Measurements from ENCODE around the gene MDC1.

Gene MDC1

DNA sequence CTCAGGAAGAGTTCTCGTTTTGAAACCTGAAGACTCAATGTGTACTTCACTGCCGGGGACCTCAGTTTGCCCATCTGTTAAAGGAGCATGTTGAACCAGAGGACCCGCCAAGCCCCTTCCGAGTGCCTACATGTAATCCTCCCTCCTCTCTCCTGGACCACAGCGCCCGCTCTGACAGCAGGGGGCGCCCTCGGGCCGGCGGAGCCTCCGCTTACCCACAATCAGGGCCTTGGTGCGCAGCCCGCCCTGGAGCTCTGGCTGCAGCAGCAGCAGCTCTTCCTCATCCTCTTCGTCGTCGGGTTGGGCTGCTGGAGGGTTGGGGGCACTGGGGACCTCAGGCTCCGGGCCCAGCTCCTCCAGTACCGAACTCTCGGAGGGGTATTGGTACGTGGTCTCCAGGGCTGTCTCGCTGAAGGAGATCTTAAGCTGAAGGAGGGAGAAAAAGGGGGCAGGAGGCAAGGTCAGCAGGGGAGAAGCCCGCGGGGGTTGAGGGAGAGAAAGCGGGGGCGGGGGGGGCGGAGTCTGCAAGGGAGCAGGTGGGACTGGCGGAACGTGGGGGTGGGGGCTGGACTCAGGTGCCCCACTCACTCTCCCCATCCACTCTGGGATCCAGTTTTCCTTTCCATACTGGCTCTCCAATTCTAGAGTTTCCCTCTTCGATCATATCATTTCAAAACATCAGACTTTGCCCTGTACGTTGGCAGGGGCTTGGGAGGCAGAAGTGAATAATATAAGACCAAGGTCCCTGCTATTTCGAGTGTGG is 37.9 kb downstream of the MDC1 start:
- no peak overlapping the region for H3K4me3 ChIP-seq (ENCODE audit: low read depth, low read length)
- H3K27ac ChIP-seq (ENCODE audit: extremely low read depth, low read depth, low read length): no peak overlapping the region
- no peaks in the 10 kb centered on the region for H3K9me3 ChIP-seq (ENCODE audit: control insufficient read depth, insufficient read depth, low read depth, low read length)
- ChIA-PET POLR2A (interaction anchor here (0.7 to 7.6 kb wide), 18 partner anchors 8 to 235 kb away, joined by 3 to 120 read pairs (median 4); partner anchors contain the start of genes DDR1, MDC1, TUBB and VARS2), CTCF (interaction anchor here (0.5 to 19.6 kb wide), 54 partner anchors 8 to 894 kb away, joined by 3 to 692 read pairs (median 4); partner anchors contain the start of genes FLOT1, MDC1, MRPS18B and NRM)
- peaks cover 19% of the 10 kb centered on the region for H3K4me1 ChIP-seq (ENCODE audit: control insufficient read depth, insufficient read depth, low read length)
- peaks cover 19 to 34% of the 10 kb centered on the region in 2 experiments; a peak in 2 of 3 replicates for H3K36me3 ChIP-seq (ENCODE audit: control insufficient read depth in 2 of 2, insufficient read depth in 1 of 2, low read length in 2 of 2)
- TF ChIP-seq ZNF426 (tag by site-specific recombination; IDR thresholded peaks at IDR 0.05) (no peak), ZIC2 (tag by site-specific recombination; IDR thresholded peaks at IDR 0.05) (peak; percentile 29; the same call in 1 of the 2 replicates), ZEB2 (tag by site-specific recombination; IDR thresholded peaks at IDR 0.05) (0 out of 2 replicates have a peak, but pooled peaks have one; percentile 41), ZSCAN30 (tag by site-specific recombination; IDR thresholded peaks at IDR 0.05) (peak; percentile 87; the same call in 1 of the 2 replicates), ZBTB8A (tag by site-specific recombination; IDR thresholded peaks at IDR 0.05) (peak; percentile 52), ZNF416 (tag by site-specific recombination; IDR thresholded peaks at IDR 0.05) (no peak), ZNF221 (tag by site-specific recombination; IDR thresholded peaks at IDR 0.05; ENCODE audit: borderline replicate concordance) (no peak), ZSCAN23 (tag by site-specific recombination; IDR thresholded peaks at IDR 0.05) (no peak), PRDM1 (tag by site-specific recombination; IDR thresholded peaks at IDR 0.05) (no peak), ZNF48 (tag by site-specific recombination; IDR thresholded peaks at IDR 0.05) (no peak), ZNF274 (IDR thresholded peaks at IDR 0.05; ENCODE audit: low read length) (no peak), ZNF274 (tag by site-specific recombination; IDR thresholded peaks at IDR 0.05; ENCODE audit: borderline replicate concordance) (no peak), GLI2 (tag by site-specific recombination; IDR thresholded peaks at IDR 0.05; ENCODE audit: borderline replicate concordance, low read depth) (no peak), ZNF350 (tag by site-specific recombination; IDR thresholded peaks at IDR 0.05) (no peak)
- TF ChIP-seq, protein P1, sequence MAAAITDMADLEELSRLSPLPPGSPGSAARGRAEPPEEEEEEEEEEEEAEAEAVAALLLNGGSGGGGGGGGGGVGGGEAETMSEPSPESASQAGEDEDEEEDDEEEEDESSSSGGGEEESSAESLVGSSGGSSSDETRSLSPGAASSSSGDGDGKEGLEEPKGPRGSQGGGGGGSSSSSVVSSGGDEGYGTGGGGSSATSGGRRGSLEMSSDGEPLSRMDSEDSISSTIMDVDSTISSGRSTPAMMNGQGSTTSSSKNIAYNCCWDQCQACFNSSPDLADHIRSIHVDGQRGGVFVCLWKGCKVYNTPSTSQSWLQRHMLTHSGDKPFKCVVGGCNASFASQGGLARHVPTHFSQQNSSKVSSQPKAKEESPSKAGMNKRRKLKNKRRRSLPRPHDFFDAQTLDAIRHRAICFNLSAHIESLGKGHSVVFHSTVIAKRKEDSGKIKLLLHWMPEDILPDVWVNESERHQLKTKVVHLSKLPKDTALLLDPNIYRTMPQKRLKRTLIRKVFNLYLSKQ (tag by site-specific recombination; IDR thresholded peaks at IDR 0.05; ENCODE audit: borderline replicate concordance): no peak
- TF ChIP-seq, protein P2, sequence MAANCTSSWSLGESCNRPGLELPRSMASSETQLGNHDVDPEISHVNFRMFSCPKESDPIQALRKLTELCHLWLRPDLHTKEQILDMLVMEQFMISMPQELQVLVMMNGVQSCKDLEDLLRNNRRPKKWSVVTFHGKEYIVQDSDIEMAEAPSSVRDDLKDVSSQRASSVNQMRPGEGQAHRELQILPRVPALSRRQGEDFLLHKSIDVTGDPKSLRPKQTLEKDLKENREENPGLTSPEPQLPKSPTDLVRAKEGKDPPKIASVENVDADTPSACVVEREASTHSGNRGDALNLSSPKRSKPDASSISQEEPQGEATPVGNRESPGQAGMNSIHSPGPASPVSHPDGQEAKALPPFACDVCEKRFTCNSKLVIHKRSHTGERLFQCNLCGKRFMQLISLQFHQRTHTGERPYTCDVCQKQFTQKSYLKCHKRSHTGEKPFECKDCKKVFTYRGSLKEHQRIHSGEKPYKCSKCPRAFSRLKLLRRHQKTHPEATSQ (tag by site-specific recombination; IDR thresholded peaks at IDR 0.05): no peak
- TF ChIP-seq, protein P3, sequence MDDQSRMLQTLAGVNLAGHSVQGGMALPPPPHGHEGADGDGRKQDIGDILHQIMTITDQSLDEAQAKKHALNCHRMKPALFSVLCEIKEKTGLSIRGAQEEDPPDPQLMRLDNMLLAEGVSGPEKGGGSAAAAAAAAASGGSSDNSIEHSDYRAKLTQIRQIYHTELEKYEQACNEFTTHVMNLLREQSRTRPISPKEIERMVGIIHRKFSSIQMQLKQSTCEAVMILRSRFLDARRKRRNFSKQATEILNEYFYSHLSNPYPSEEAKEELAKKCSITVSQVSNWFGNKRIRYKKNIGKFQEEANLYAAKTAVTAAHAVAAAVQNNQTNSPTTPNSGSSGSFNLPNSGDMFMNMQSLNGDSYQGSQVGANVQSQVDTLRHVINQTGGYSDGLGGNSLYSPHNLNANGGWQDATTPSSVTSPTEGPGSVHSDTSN (CRISPR knock-in tag; IDR thresholded peaks at IDR 0.05): no peak
- TF ChIP-seq, protein P4, sequence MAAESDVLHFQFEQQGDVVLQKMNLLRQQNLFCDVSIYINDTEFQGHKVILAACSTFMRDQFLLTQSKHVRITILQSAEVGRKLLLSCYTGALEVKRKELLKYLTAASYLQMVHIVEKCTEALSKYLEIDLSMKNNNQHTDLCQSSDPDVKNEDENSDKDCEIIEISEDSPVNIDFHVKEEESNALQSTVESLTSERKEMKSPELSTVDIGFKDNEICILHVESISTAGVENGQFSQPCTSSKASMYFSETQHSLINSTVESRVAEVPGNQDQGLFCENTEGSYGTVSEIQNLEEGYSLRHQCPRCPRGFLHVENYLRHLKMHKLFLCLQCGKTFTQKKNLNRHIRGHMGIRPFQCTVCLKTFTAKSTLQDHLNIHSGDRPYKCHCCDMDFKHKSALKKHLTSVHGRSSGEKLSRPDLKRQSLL (tag by site-specific recombination; IDR thresholded peaks at IDR 0.05): no peak
- TF ChIP-seq, protein P5, sequence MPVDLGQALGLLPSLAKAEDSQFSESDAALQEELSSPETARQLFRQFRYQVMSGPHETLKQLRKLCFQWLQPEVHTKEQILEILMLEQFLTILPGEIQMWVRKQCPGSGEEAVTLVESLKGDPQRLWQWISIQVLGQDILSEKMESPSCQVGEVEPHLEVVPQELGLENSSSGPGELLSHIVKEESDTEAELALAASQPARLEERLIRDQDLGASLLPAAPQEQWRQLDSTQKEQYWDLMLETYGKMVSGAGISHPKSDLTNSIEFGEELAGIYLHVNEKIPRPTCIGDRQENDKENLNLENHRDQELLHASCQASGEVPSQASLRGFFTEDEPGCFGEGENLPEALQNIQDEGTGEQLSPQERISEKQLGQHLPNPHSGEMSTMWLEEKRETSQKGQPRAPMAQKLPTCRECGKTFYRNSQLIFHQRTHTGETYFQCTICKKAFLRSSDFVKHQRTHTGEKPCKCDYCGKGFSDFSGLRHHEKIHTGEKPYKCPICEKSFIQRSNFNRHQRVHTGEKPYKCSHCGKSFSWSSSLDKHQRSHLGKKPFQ (tag by site-specific recombination; IDR thresholded peaks at IDR 0.05): no peak
- TF ChIP-seq, protein P6, sequence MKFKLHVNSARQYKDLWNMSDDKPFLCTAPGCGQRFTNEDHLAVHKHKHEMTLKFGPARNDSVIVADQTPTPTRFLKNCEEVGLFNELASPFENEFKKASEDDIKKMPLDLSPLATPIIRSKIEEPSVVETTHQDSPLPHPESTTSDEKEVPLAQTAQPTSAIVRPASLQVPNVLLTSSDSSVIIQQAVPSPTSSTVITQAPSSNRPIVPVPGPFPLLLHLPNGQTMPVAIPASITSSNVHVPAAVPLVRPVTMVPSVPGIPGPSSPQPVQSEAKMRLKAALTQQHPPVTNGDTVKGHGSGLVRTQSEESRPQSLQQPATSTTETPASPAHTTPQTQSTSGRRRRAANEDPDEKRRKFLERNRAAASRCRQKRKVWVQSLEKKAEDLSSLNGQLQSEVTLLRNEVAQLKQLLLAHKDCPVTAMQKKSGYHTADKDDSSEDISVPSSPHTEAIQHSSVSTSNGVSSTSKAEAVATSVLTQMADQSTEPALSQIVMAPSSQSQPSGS (tag by site-specific recombination; IDR thresholded peaks at IDR 0.05; ENCODE audit: low read depth): no peak
- TF ChIP-seq, protein P7, sequence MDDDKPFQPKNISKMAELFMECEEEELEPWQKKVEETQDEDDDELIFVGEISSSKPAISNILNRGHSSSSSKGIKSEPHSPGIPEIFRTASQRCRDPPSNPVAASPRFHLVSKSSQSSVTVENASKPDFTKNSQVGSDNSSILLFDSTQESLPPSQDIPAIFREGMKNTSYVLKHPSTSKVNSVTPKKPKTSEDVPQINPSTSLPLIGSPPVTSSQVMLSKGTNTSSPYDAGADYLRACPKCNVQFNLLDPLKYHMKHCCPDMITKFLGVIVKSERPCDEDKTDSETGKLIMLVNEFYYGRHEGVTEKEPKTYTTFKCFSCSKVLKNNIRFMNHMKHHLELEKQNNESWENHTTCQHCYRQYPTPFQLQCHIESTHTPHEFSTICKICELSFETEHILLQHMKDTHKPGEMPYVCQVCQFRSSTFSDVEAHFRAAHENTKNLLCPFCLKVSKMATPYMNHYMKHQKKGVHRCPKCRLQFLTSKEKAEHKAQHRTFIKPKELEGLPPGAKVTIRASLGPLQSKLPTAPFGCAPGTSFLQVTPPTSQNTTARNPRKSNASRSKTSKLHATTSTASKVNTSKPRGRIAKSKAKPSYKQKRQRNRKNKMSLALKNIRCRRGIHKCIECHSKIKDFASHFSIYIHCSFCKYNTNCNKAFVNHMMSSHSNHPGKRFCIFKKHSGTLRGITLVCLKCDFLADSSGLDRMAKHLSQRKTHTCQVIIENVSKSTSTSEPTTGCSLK (tag by site-specific recombination; IDR thresholded peaks at IDR 0.05): no peak
- TF ChIP-seq, protein P8, sequence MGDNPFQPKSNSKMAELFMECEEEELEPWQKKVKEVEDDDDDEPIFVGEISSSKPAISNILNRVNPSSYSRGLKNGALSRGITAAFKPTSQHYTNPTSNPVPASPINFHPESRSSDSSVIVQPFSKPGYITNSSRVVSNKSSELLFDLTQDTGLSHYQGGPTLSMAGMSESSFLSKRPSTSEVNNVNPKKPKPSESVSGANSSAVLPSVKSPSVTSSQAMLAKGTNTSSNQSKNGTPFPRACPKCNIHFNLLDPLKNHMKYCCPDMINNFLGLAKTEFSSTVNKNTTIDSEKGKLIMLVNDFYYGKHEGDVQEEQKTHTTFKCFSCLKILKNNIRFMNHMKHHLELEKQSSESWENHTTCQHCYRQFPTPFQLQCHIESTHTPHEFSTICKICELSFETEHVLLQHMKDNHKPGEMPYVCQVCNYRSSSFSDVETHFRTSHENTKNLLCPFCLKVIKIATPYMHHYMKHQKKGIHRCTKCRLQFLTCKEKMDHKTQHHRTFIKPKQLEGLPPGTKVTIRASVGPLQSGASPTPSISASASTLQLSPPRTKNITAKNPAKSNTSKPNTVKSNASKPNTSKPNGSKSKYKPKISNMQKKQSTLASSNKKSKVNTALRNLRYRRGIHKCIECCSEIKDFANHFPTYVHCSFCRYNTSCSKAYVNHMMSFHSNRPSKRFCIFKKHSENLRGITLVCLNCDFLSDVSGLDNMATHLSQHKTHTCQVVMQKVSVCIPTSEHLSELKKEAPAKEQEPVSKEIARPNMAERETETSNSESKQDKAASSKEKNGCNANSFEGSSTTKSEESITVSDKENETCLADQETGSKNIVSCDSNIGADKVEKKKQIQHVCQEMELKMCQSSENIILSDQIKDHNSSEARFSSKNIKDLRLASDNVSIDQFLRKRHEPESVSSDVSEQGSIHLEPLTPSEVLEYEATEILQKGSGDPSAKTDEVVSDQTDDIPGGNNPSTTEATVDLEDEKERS (tag by site-specific recombination; IDR thresholded peaks at IDR 0.05): no peak
